SK-N-SH (cell line): ENCODE results near the gene LEPROT.

Source experiments
- CTCF ChIP-seq: fragments of 200-600 bp; sonication (generic); IDR thresholded peaks from 2 replicates; pipeline ENCODE4 v1.6.1; 2017; ENCODE audit warnings: antibody characterized with exemption, mild to moderate bottlenecking, moderate library complexity
- GATA2 ChIP-seq: sonication (generic); formaldehyde crosslinking; IDR thresholded peaks from 2 replicates; pipeline ENCODE4 v1.5.0; 2020; ENCODE audit warnings: mild to moderate bottlenecking, missing genetic modification reagents
- JUND ChIP-seq: IDR thresholded peaks from 2 replicates; pipeline ENCODE4 v1.4.0; 2012
- MAX ChIP-seq: IDR thresholded peaks from 2 replicates; pipeline ENCODE4 v1.4.0; 2012; ENCODE audit warnings: low read depth
- NRF1 ChIP-seq: IDR thresholded peaks from 2 replicates; pipeline ENCODE4 v1.6.1; 2012; ENCODE audit warnings: low read depth, mild to moderate bottlenecking, low read length
- POLR2AphosphoS5 ChIP-seq: IDR thresholded peaks from 2 replicates; pipeline ENCODE4 v1.6.1; 2012; ENCODE audit warnings: low read depth, low read length
- RAD21 ChIP-seq: IDR thresholded peaks from 2 replicates; pipeline ENCODE4 v1.6.1; 2012; ENCODE audit warnings: mild to moderate bottlenecking, low read length
- YY1 ChIP-seq: IDR thresholded peaks from 2 replicates; pipeline ENCODE4 v1.4.0; 2012; ENCODE audit warnings: low read depth, mild to moderate bottlenecking

GRCh38 chr1:65407877-65408276 lies 12.6 kb upstream of the LEPROT start:
- TF ChIP-seq POLR2AphosphoS5 (no peak), RAD21 (no peak), MAX (no peak), CTCF (no peak), YY1 (no peak), JUND (no peak), NRF1 (no peak), GATA2 (CRISPR knock-in tag) (no peak)
